ENCODE results near the gene C1orf167. TPM values are rescaled to one million over a fixed set of nuclear protein-coding genes. Genes with fewer than 3 reads are reported as not detected.

C1orf167 gene
- total and polyA plus RNA-seq, 2 of the 13 experiments (the other 11 are each of a cell fraction or from before 2014, with no cell fraction given), result not detected

DNA sequence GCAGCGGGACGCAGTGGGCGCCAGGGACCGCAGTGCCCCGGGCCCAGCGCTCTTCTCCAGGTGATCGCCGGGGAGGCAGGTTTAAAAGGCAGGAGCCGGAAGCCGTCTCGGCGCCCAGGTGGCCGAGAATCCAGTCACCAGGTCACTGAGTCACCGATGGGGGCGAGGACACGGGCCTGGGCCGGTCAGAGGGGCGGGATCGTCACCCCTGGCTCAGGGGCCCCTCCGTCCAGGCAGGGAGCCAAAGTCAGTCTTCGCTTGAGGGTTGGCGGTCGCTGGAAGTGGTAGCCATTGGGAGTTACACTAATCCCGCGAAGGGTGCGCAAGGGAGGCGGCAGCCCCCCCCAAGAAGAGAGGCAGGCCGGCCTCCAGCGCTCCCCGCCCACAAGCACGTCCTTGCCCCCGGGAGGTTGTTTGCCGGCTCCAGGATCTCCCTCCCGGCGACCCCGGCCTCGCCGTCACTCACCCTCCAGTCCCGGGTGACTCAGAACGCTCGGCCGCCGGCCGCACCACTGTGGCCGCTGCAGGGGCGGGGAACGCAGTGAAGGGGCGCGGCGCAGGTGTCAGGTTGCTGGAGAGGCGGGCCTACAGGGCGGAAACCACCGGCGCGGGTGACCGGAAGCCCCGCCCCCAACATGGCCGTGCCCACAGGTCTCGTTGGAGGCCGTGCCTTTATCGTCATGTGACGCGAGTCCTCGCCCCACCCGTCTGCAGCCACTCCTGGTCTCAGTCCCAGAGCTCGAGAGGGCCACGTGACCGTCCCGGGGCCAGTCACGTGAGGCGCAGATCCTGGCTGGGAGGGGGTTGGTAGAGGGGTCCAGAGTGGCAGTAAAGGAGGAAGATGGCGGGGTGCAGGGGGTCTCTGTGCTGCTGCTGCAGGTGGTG lies 43.7 kb downstream of the C1orf167 start, which contains the start of the genes CLCN6 and MTHFR (continued):
- TF ChIP-seq, protein P1, sequence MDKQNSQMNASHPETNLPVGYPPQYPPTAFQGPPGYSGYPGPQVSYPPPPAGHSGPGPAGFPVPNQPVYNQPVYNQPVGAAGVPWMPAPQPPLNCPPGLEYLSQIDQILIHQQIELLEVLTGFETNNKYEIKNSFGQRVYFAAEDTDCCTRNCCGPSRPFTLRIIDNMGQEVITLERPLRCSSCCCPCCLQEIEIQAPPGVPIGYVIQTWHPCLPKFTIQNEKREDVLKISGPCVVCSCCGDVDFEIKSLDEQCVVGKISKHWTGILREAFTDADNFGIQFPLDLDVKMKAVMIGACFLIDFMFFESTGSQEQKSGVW (CRISPR knock-in tag; IDR thresholded peaks at IDR 0.05; ENCODE audit: borderline replicate concordance), result no peak
- peak; percentile 80 for TF ChIP-seq ZNF564 (CRISPR knock-in tag; IDR thresholded peaks at IDR 0.05)
- no peak for TF ChIP-seq ZNF333 (CRISPR knock-in tag; IDR thresholded peaks at IDR 0.05; ENCODE audit: borderline replicate concordance)
- TF ChIP-seq MYC (CRISPR knock-in tag; IDR thresholded peaks at IDR 0.05; ENCODE audit: borderline replicate concordance), result peak; percentile 76
- TF ChIP-seq, protein P2, sequence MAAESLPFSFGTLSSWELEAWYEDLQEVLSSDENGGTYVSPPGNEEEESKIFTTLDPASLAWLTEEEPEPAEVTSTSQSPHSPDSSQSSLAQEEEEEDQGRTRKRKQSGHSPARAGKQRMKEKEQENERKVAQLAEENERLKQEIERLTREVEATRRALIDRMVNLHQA (CRISPR knock-in tag; IDR thresholded peaks at IDR 0.05), result no peak
- peak; percentile 57; the same call in 1 of the 2 replicates for TF ChIP-seq ZSCAN5A (CRISPR knock-in tag; IDR thresholded peaks at IDR 0.05; ENCODE audit: borderline replicate concordance)
- peak; percentile 53 for TF ChIP-seq MED8 (CRISPR knock-in tag; IDR thresholded peaks at IDR 0.05; ENCODE audit: insufficient replicate concordance)
- 0 out of 2 replicates have a peak, but pooled peaks have one; percentile 29 for TF ChIP-seq ZFP37 (CRISPR knock-in tag; IDR thresholded peaks at IDR 0.05; ENCODE audit: borderline replicate concordance)
- TF ChIP-seq ZNF577 (CRISPR knock-in tag; IDR thresholded peaks at IDR 0.05; ENCODE audit: borderline replicate concordance, low read depth), result no peak
- no peak for TF ChIP-seq ZNF382 (CRISPR knock-in tag; IDR thresholded peaks at IDR 0.05; ENCODE audit: borderline replicate concordance)
- no peak for TF ChIP-seq PTBP1 (IDR thresholded peaks at IDR 0.05; ENCODE audit: low read depth, low read length, poor library complexity, severe bottlenecking)
- no peak for TF ChIP-seq ZNF30 (CRISPR knock-in tag; IDR thresholded peaks at IDR 0.05)
- TF ChIP-seq GABPA (IDR thresholded peaks at IDR 0.05; ENCODE audit: low read depth, low read length), result peak; percentile 98
- TF ChIP-seq GABPA (CRISPR knock-in tag; IDR thresholded peaks at IDR 0.05; ENCODE audit: low read depth), result peak; percentile 93
- 0 out of 2 replicates have a peak, but pooled peaks have one; percentile 37 for TF ChIP-seq NR2F6 (IDR thresholded peaks at IDR 0.05)
- TF ChIP-seq NR2F6 (CRISPR knock-in tag; IDR thresholded peaks at IDR 0.05), result peak; percentile 81
- TF ChIP-seq RFXANK (CRISPR knock-in tag; IDR thresholded peaks at IDR 0.05), result no peak
- 0 out of 2 replicates have a peak, but pooled peaks have one; percentile 60 for TF ChIP-seq ZNF616 (CRISPR knock-in tag; IDR thresholded peaks at IDR 0.05; ENCODE audit: low read depth)
- TF ChIP-seq SOX13 (IDR thresholded peaks at IDR 0.05), result no peak
- TF ChIP-seq SOX13 (CRISPR knock-in tag; conservative IDR thresholded peaks at IDR 0.05 in 1 of 2, IDR thresholded peaks at IDR 0.05 in 1 of 2), result peak in 1 of 2 experiments; percentile 16; a peak in 1 of 4 replicates
- no peak for TF ChIP-seq GLI4 (CRISPR knock-in tag; IDR thresholded peaks at IDR 0.05; ENCODE audit: borderline replicate concordance)
- no peak for TF ChIP-seq KDM1A (CRISPR knock-in tag; IDR thresholded peaks at IDR 0.05)
- TF ChIP-seq NONO (IDR thresholded peaks at IDR 0.05), result no peak
- peak; percentile 98 for TF ChIP-seq NONO (CRISPR knock-in tag; conservative IDR thresholded peaks at IDR 0.05)
- TF ChIP-seq KLF9 (CRISPR knock-in tag; IDR thresholded peaks at IDR 0.05; ENCODE audit: low read depth), result 0 out of 2 replicates have a peak, but pooled peaks have one; percentile 43
- TF ChIP-seq KDM6A (CRISPR knock-in tag; IDR thresholded peaks at IDR 0.05; ENCODE audit: low read depth), result no peak; the same call in 1 of the 2 replicates
- TF ChIP-seq HOXA9 (CRISPR knock-in tag; IDR thresholded peaks at IDR 0.05; ENCODE audit: borderline replicate concordance), result peak; percentile 80
- TF ChIP-seq ZNF207 (IDR thresholded peaks at IDR 0.05; ENCODE audit: borderline replicate concordance), result no peak
- TF ChIP-seq CENPX (CRISPR knock-in tag; IDR thresholded peaks at IDR 0.05), result no peak

Measured in HepG2 (cell line).